ENCODE results near the gene ABCB8.
A peak's percentile ranks its signal among the peaks of the same experiment; 100 is the strongest.

The ABCB8 gene

DNA sequence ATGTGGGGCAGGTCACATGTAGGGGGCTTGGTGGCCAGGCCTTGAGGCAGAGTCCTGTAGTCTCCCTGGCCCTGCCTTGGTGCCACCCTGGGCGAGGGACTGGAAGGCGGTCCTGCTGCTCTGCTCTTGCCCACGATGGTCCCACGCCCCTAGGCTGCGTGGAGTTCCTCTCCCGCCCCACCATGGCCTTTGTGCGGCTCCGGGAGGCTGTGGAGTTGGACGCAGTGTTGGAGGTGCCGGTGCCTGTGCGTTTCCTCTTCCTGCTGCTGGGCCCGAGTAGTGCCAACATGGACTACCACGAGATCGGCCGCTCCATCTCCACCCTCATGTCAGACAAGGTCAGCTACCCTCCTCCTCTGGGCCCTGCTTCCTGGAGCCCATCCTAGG, 42.3 kb downstream of the ABCB8 start:
- DNase-seq (ENCODE audit: low read depth in 1 of 2, low spot score in 1 of 2) = no peak

DNA sequence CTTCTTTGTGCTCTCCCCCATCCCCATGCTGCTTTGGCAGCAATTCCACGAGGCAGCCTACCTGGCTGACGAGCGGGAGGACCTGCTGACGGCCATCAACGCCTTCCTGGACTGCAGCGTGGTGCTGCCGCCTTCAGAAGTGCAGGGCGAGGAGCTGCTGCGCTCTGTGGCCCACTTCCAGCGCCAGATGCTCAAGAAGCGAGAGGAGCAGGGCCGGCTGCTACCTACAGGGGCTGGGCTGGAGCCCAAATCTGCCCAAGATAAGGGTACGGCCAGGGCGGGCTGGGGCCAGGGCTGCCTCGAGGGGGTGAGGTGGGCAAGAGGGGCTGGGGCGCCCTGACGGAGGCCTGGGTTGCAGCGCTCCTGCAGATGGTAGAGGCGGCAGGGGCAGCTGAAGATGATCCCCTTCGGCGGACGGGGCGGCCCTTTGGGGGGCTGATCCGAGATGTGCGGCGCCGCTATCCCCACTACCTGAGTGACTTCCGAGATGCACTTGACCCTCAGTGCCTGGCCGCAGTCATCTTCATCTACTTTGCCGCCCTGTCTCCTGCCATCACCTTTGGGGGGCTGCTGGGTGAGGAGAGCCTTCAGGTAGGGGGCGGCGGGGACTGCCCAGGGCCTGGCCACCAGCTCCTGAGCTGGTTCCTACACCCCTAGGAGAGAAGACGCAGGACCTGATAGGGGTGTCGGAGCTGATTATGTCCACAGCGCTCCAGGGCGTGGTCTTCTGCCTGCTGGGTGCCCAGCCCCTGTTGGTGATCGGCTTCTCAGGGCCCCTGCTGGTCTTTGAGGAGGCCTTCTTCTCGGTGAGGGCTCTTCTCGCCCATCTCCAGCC, 43.0 kb downstream of the ABCB8 start:
- DNase-seq (ENCODE audit: low read depth in 1 of 2, low spot score in 1 of 2) = no peak

DNA sequence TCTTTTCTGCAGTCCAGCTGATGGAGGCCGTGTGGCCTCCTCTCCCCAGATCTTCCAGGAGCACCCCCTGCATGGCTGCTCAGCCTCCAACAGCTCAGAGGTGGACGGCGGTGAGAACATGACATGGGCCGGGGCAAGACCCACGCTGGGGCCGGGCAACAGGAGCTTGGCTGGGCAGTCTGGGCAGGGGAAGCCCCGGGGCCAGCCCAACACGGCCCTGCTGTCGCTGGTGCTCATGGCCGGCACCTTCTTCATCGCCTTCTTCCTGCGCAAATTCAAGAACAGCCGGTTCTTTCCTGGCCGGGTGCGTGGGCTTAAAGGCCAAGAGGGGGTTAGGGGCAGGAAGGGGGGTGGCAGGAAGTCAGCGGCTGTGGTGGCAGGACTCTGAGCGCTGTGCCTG, 45.7 kb downstream of the ABCB8 start:
- DNase-seq (ENCODE audit: low read depth in 1 of 2, low spot score in 1 of 2) = no peak

DNA sequence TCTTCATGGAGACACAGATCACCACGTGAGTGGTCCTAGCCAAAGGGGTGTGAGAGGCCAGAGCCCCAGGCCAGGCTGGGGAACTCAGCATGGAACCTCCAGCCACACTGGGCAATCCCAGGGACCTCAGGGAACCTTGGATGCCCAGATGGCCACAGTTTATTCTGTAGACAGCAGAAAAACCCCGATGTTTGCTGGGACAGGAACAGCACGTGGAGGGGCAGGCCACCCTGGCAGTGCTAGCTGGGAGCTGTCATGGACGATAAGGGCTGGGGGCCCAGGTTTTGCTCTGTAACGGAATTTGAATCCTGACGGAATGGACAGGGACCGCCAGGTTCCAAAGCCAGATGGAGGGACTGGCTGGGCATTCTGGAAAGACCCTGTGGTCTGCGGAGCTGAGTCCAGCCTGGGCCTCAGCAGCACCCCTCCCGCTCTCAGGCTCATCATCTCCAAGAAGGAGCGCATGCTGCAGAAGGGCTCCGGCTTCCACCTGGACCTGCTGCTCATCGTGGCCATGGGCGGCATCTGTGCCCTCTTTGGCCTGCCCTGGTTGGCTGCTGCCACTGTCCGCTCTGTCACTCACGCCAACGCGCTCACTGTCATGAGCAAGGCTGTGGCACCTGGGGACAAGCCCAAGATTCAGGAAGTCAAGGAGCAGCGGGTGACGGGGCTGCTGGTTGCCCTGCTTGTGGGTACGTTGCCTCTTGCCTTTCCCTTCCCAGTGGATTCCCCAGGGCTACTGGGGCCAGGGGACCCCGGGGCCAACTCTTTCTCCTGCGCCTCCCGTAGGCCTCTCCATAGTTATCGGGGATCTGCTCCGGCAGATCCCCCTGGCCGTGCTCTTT, 46.8 kb downstream of the ABCB8 start:
- DNase-seq (ENCODE audit: low read depth in 1 of 2, low spot score in 1 of 2) = no peak

DNA sequence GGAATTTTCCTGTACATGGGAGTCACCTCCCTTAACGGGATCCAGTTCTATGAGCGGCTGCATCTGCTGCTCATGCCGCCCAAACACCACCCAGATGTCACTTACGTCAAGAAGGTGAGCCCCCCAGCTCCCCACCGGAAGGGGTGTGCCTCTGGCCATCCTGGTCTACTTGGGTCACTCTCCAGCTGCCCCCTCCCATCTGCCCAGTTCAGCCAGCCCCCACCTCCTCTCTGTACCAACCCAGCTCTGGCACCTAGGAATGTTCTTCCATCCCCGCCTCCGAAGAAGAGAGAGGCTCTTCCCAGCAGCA, 47.4 kb downstream of the ABCB8 start:
- DNase-seq (ENCODE audit: low read depth in 1 of 2, low spot score in 1 of 2) = no peak

DNA sequence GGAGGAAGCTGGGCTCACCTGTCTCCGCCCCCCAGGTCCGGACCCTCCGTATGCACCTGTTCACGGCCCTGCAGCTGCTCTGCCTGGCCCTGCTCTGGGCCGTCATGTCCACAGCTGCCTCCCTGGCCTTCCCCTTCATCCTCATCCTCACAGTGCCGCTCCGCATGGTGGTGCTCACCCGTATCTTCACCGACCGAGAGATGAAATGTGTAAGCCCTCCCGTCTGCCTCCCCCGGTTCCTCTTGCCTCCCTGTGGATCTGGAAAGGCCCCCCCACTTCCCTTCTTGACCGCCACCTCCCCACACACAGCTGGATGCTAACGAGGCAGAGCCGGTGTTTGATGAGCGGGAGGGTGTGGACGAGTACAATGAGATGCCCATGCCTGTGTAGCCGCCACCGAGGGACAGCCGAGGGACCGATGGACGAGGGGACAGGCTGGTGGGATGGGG, 47.8 kb downstream of the ABCB8 start:
- no peak for DNase-seq (ENCODE audit: low read depth in 1 of 2, low spot score in 1 of 2)

DNA sequence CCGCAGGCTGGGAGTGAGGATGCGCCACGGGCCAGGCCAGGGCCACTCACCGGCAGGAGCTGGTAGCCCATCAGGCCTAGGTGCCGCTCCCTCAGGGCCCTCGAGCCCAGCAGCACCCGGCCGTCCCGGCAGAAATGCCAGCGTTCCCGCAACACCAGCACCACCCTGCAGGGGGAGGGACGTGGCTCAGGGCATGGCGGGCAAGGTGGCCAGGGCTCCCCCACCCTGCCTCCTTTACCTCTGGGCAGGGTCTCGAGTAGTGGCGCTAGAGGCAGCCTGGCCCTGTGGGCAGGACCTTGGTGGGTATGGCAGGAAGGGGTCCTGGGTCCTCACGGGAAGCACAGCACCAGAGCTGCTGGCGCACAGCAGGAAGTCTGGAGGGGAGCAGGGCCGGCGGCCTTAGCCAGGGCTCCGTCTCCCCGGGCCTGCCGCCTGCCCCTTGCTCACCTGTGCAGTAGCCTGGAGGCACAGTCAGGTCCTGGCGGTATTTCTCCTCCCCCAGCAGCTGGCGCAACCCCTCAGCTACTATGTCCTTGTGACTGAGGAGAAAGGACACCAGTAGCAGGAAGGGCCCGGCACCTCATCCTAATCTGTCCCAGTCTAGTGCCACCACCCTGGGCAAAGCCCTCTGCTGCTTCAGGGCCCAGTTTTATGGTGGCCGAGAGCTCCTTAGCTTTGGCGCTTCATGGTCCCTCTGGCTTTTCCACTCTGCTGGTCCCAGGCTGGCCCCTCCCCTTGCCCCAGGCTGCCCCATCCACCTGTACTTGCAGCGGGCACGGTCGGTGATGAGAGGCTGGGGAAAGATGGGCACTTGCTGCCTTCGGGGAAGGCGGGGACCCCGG, 48.8 kb downstream of the ABCB8 start:
- DNase-seq (ENCODE audit: low read depth in 1 of 2, low spot score in 1 of 2) = no peak

DNA sequence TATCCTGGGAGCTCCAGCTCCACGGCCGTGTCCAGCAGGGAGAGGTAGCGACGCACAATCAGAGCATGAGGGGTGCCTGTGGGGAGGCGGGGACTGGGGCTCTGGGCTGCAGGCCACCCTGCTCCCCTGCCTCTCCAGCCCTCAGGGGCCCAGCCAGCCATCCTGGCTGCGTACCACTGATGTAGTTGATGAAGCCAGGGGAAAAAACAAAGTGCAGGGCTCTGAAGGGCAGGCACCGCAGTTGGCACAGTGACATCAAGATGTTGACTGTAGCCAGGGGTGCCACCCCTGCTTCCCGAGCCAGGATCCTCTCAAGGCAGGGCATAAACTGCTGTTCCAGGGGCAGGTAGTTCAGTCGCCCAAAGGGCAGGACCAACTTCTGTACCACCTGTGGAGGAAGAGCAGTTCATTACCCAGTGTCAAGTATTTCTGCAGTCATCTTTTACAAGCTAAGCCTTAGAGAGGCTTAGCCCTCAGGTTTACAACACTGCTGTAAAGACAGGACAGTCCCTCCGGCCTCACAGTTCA, 49.5 kb downstream of the ABCB8 start:
- no peak for DNase-seq (ENCODE audit: low read depth in 1 of 2, low spot score in 1 of 2)

DNA sequence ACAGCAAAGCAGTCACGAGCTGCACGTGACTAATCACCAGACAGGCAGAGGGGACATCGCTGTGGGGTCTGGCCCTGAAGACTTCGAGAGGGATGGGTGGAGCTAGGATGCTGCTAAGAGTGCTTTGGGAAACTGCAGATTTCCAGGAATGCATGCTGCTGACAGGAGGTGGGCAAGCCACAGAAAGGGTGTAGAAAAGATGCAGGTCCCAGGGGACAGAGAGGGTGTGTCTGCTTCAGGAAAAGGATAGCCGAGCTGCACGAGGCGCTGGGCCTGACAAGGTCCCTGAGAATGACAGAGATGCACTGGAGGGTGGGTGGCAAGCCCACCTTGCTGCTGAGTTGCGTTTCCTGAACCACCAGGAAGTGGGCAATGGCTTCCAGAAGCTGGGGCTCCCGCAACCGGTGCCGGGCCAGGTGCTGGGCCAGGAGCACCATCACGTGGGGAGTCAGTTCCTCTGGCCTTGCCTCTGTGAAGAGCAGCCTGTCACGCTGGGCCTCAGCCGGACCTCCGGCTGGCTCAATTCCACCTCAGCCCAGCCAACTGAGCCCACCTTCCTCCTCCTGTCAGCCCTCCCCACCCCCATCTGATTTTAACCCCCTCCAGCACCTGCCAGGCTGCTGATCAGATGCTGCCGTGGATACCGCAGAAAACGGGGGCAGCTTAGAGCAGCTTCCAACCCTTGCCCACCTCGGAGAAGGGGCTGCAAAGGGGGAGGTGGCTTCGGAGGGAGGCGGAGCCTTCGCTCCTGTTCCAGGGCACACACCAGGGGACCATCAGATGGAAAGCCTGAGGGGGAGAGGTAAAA, 50.2 kb downstream of the ABCB8 start:
- no peak for DNase-seq (ENCODE audit: low read depth in 1 of 2, low spot score in 1 of 2)

DNA sequence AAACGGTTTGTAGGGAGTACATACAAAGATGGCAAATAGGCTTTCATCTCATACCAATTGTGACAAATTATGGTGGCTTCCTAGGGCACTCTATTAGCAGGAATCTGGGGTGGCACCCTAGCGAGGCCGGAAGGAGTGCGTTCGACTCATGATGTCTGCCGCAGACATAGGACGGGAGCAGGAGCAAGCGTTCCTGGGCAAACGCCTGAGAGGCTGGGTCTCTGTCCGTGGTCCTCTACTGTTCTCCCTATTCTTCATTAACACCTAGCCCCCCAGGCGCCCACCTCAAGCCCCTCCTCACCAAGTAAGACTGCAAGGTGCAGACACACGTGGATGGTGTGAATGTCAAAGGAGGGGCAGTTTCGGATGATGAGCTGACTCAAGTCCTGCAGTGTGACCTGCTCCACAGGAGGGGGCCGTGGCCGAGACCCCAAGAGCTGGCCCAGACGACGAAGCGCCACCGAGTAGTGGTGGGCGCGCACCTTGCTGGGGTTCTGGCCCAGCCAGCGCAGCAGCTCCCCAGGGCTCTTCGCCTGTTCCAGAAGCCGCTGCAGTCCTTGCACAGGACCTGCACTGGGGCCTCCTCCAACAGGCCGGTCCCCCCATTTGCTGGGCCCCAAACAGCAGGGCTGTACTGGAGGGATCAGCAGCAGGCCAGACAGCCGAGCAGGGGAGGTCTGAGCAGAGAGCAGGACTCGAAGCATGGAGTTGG, 51.1 kb downstream of the ABCB8 start:
- DNase-seq (ENCODE audit: low read depth in 1 of 2, low spot score in 1 of 2) = no peak

DNA sequence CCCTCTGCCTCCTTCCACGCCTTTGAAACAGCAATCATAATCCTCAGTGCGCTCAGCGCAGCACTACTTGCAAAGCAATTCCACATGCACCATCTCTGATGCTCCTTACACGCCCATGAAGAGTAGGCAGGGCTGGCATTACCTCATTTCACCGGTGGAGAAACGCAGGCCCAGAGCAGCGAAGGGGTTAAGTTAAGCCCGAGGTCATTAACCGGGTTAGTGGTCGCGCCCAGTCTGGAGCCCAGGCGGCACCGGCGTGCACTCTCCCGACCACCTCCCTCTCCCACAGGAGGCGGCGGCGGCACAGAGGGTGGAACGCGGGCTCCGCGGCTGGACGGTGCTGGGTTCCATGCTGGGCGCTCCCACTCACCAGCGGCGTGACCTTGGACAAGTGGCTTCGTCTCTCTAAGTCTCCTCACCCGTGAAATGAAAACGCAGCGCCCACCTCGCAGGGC, 51.8 kb downstream of the ABCB8 start:
- no peak for DNase-seq (ENCODE audit: low read depth in 1 of 2, low spot score in 1 of 2)

DNA sequence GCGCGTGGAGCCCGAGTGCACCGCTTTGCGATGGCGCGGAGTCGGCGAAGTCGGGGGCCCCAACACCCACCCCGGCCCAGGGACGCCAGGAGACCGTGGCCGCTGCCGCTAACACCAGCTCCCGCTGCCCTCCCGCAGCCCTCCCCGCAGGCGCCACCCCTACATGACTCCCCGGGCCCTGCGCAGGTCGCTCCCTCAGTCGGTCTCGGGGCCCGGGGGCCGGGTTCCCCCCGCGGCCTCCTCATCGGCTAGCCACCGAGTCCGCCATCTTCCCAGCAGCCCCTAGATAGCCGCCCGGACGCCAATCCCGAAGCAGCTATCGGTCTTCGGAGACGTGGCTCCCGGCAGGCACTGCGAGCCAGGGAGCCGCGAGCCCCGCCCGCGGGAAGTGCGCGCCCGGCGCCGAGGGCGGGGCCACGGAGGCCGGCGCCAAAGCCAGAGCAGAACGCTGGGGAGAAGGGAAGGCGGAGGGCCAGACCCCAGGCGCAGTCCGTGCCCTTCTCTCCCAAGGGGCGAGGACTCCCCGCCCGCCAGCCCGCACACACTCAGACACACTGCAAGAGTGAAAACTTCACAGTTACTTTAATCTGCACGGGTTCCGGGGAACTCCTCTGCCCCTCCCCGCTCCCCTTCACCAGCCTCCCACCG, 52.4 kb downstream of the ABCB8 start, which contains the start of gene FASTK:
Gene FASTK (minus strand): TSS at position 288 of the 648 bp plus-strand sequence. CDS start 43 bp downstream, at position 245.
- peak; percentile 69 to 86 for DNase-seq (ENCODE audit: low read depth in 1 of 2, low spot score in 1 of 2)

DNA sequence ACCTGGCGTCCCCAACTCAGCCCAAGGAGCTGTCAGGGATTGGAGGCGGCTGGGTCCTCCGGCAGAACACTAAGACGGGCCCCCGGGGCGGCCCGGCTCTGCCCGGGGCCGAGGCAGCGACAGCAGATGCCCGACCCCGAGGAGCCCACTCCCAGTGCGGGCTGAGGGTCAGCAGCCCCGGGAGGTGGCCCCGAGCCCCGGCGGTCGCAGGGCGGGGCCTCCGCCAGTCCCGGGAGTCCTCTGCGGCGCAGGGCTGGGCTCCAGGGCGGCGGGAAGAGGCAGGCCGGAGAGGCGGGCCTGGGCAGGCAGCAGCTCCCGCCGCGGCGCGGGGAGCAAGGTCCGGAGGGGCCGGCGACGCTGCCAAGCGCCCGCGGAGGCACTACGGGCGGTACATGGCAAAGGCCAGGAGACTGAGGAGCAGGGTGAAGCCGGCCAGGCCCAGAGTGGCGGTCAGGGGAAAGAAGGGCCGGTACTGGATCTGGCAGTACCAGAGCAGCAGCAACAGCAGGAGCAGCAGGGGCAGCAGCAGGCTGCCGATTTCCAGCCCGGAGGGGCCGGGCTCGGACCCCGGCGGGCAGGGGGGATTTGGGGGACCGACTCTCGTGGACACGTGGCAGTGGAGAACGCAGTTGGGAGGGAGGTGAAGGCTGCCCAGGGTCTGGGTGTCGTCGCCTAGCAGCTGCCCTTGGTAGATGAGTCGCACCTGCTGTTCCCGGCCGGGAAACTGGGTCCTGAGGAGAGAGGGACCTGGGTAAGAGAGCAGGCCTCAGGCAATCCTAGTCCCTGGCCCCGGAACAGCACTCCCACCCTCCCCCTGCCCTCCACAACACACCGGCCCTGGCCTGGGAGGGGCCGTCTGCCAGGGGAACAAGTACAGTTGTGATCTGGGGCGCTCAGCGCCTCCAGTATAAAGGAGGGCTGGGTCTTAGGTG, 53.2 kb downstream of the ABCB8 start:
- no peak for DNase-seq (ENCODE audit: low read depth in 1 of 2, low spot score in 1 of 2)

DNA sequence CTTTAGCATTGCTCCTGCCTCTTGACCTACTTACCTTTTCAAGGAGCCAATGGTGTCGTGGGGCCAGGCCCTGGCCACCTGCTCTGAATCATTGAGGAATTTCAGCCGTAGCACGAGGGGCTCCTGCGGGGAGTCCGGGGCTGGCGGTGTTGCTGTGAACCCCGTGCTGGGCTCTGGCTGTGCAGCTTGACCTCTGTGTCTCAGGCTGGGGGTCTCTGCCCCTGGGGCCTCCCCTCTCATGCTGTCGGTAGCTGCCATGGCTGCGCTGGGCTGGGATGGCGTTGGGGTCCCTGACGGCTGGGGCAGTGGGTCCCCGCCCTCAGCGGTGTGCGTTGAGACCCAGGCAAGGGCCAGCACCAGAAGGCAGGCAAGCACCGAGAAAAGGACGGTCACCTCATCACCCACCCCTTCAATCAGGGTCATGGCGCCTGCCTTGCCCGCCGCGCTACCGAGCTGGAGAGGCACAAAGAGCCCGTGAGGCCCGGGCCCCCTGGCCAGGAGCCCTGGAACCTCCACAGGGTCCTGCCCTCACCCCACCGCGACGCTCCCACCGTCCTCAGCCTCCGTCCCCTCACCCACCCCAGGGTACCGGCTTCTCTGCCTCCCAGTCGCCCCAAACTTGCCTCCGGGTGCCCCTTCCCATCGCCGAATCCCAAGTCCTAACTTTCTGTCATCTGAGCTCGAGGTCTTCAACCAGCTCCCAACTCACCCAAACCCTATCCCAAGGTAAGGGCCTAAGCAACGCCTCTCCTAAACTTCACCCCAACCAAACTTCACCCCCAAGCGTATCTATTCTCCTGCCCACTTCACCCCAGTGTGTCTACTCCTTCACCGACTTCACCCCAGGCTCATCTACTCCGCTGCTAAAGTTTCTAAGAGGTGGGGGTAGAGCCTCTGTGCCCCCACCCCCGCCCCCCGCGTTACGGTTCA, 54.2 kb downstream of the ABCB8 start:
- DNase-seq (ENCODE audit: low read depth in 1 of 2, low spot score in 1 of 2) = no peak

DNA sequence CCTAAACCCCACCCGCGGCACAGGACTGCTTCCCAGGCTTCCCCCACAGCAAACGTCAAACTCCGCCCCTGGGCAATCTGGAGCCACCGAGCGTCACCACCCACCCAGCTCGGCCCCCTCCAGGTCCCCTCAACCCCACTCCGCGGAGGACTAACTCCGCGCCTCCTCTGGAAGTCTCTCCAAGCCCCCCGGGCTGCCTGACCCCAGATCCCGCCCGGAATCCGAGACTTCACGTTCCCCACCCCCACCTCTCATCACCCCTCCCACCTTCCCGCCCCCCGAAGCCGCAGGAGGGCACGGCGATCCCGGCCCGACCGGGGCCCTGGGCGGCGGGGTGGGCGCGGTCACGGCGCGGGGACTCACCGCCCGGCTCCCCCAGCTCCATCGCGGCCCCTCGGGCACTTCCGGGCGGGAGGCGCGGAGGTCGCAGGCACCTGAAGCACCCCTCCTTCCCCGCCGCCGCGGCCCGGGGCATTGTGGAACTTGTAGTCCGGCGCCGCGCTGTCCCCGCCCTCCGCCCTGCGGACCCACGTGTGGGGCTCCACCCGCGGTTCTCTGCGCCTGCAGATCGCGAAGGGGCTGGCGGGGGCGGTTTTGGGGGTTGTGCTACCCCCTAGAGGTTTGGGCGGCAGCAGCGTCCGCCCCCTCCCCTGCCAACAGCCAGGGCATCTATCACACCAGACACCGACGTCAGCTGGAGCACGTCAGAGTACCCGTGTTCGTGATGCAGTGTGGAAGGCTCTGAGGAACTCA, 55.0 kb downstream of the ABCB8 start, which contains the start of gene TMUB1:
Gene TMUB1 (minus strand): TSS at position 423 of the 753 bp plus-strand sequence. CDS start 930 bp downstream, outside the sequence.
- DNase-seq (ENCODE audit: low read depth in 1 of 2, low spot score in 1 of 2) = peak; percentile 68 to 74

DNA sequence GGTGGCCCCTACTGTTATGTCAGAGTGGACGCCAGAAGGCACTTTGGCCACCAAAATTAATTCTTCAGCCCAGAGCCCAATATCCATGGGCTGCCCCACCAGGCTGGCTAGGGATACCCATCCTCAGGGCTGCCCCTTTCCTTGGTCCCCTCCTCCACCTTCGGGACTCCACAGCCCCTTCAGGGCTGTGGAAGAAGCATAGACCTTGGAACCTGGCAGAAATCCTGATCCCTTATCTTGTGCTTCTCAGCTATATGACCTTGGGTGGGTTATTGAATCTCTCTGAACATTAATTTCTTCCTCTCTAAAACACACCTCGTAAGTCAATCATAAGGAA, 55.5 kb downstream of the ABCB8 start:
- no peak for DNase-seq (ENCODE audit: low read depth in 1 of 2, low spot score in 1 of 2)
